GM19023 (cell line): Measurements from ENCODE around the gene FOXD1.

Experiments
- ATAC-seq: cut with Tn5 transposase; IDR thresholded peaks from one replicate; pipeline ENCODE4 v1.9.1; 2021; ENCODE audit warnings: mild to moderate bottlenecking, moderate library complexity; ENCODE audit not compliant: unreplicated experiment

Gene FOXD1

GRCh38 chr5:73441378-73441777 is 7.2 kb downstream of the FOXD1 start:
- ATAC-seq, result no peak

GRCh38 chr5:73440262-73440661 is 8.3 kb downstream of the FOXD1 start:
- ATAC-seq, result no peak

GRCh38 chr5:73438645-73439470 is 9.7 kb downstream of the FOXD1 start:
- no peak for ATAC-seq

GRCh38 chr5:73437777-73438644 is 10.6 kb downstream of the FOXD1 start:
- no peak for ATAC-seq

GRCh38 chr5:73437101-73437776 is 11.3 kb downstream of the FOXD1 start:
- no peak for ATAC-seq

- ATAC-seq, result no peak
Observed at GRCh38 chr5:73436535-73437100, 12.0 kb downstream of the FOXD1 start.

- ATAC-seq, result no peak
Observed at GRCh38 chr5:73435759-73436534, 12.6 kb downstream of the FOXD1 start.

GRCh38 chr5:73434907-73435306 is 13.7 kb downstream of the FOXD1 start:
- ATAC-seq, result no peak

GRCh38 chr5:73434461-73434860 is 14.1 kb downstream of the FOXD1 start:
- no peak for ATAC-seq

- ATAC-seq, result no peak
Observed at GRCh38 chr5:73433982-73434342, 14.6 kb downstream of the FOXD1 start.

GRCh38 chr5:73433272-73433981 is 15.2 kb downstream of the FOXD1 start:
- ATAC-seq, result no peak

GRCh38 chr5:73431204-73431851 is 17.2 kb downstream of the FOXD1 start:
- no peak for ATAC-seq

- no peak for ATAC-seq
Observed at GRCh38 chr5:73426034-73426433, 22.5 kb downstream of the FOXD1 start.

GRCh38 chr5:73424556-73424977 is 24.0 kb downstream of the FOXD1 start:
- no peak for ATAC-seq

- no peak for ATAC-seq
Observed at GRCh38 chr5:73422164-73422563, 26.4 kb downstream of the FOXD1 start.

- ATAC-seq, result no peak
Observed at GRCh38 chr5:73420666-73421065, 27.9 kb downstream of the FOXD1 start.

- ATAC-seq, result no peak
Observed at GRCh38 chr5:73419465-73420390, 28.8 kb downstream of the FOXD1 start.

- ATAC-seq, result no peak
Observed at GRCh38 chr5:73419117-73419464, 29.5 kb downstream of the FOXD1 start.
